K562 (cell line): ENCODE results near the gene OPHN1. TPM values are rescaled to one million over a fixed set of nuclear protein-coding genes. Genes with fewer than 3 reads are reported as not detected.

Experiments
- ATAC-seq: fragments of 200-7000 bp; cut with Tn5 transposase; 3 replicates; pipeline ENCODE4 v1.9.1; 2020; ENCODE audit warnings: moderate library complexity
- BruUV-seq: library from RNA; stranded (reverse); fragments of 400-500 nt; replicated peaks from 2 replicates; lab custom pipeline; 2021; lab: Mats Ljungman, UMichigan
- CTCF ChIA-PET: fragments of 300-600 bp; formaldehyde crosslinking; extraction: SDS; loops from one replicate; lab custom pipeline; 2021; ENCODE audit warnings: low intra/inter-chr PET ratio; lab: Yijun Ruan, JAX
- POLR2A ChIA-PET: fragments of 300-600, 350-650 bp; sonication (Branson Sonifier 250); formaldehyde crosslinking; extraction: SDS; loops from one replicate; lab custom pipeline; 2021; ENCODE audit warnings: antibody characterized with exemption, inconsistent platforms; lab: Yijun Ruan, JAX
- DNase-seq, 4 experiments: peaks; one replicate each; pipeline versions ENCODE4 v3.0.0 to v3.0.0-alpha.2; 2011 to 2018; ENCODE audit warnings: low spot score in 3 of 4, mixed read lengths in 3 of 4; ENCODE audit errors: extremely low read depth in 1 of 4
- FAIRE-seq: peaks from 2 replicates; lab custom pipeline; 2011; peaks lifted over from hg19 to GRCh38; lab: Jason Lieb, UNC
- H2AFZ ChIP-seq: 2 replicates; pipeline ENCODE4 v1.6.0; 2011; ENCODE audit warnings: low read depth, low read length, control low read depth, inconsistent platforms
- H3K27ac ChIP-seq: fragments of 200-600 bp; 3 replicates; pipeline ENCODE4 v1.8.0; 2011; ENCODE audit warnings: low read depth, mild to moderate bottlenecking, control low read depth, inconsistent platforms, low read length, moderate library complexity, mixed read lengths; ENCODE audit errors: extremely low read depth
- H3K27me3 ChIP-seq, 2 experiments: fragments of 300-600 bp in 1 of 2; 2 replicates in 1 of 2; 3 replicates in 1 of 2; pipeline versions ENCODE4 v1.6.0 to v1.8.0; 2011; ENCODE audit warnings: inconsistent platforms in 2 of 2, low read length in 2 of 2, mild to moderate bottlenecking in 1 of 2, mixed read lengths in 1 of 2, moderate library complexity in 1 of 2; ENCODE audit not compliant: control insufficient read depth in 2 of 2, insufficient read depth in 2 of 2
- H3K36me3 ChIP-seq: fragments of 300-600 bp; 3 replicates; pipeline ENCODE4 v1.8.0; 2011; ENCODE audit warnings: mild to moderate bottlenecking, low read length, inconsistent platforms; ENCODE audit not compliant: control insufficient read depth, insufficient read depth
- H3K4me1 ChIP-seq, 2 experiments: fragments of 200-600 bp in 1 of 2; replicated peaks in 1 of 2; 2 replicates in 1 of 2; 3 replicates in 1 of 2; pipeline versions ENCODE4 v1.5.1 to v1.8.0; 2011; ENCODE audit warnings: inconsistent platforms in 2 of 2, low read length in 2 of 2, mild to moderate bottlenecking in 1 of 2, mixed read lengths in 1 of 2, moderate library complexity in 1 of 2; ENCODE audit not compliant: control insufficient read depth in 2 of 2, insufficient read depth in 2 of 2
- H3K4me2 ChIP-seq: 2 replicates; pipeline ENCODE4 v1.6.1; 2011; ENCODE audit warnings: low read length, control low read depth, inconsistent platforms, mixed read lengths; ENCODE audit not compliant: insufficient read depth
- H3K4me3 ChIP-seq: fragments of 200-600 bp; sonication (generic), shearing (Covaris generic); 2 replicates; pipeline ENCODE4 v1.5.1; 2016; ENCODE audit warnings: control low read depth, inconsistent platforms
- H3K79me2 ChIP-seq: fragments of 200-600 bp; 3 replicates; pipeline ENCODE4 v1.8.0; 2011; ENCODE audit warnings: low read length, inconsistent platforms; ENCODE audit not compliant: control insufficient read depth, insufficient read depth
- H3K9ac ChIP-seq, 2 experiments: 2 replicates each; pipeline versions ENCODE4 v1.6.0 to v1.6.1; 2011; ENCODE audit warnings: low read depth in 2 of 2, low read length in 2 of 2, control low read depth in 1 of 2, inconsistent platforms in 1 of 2, mild to moderate bottlenecking in 1 of 2, mixed read lengths in 1 of 2; ENCODE audit not compliant: insufficient read depth in 1 of 2
- H3K9me1 ChIP-seq: one replicate; pipeline ENCODE4 v1.6.0; 2011; ENCODE audit warnings: inconsistent platforms, mild to moderate bottlenecking, low read length, moderate library complexity; ENCODE audit not compliant: control insufficient read depth, insufficient read depth
- H3K9me3 ChIP-seq: replicated peaks from 2 replicates; pipeline ENCODE4 v1.5.1; 2011; ENCODE audit warnings: low read depth, low read length, inconsistent platforms; ENCODE audit not compliant: control insufficient read depth, insufficient read depth
- H4K20me1 ChIP-seq: replicated peaks from 2 replicates; pipeline ENCODE4 v1.6.1; 2011; ENCODE audit warnings: low read length, inconsistent platforms, mixed read lengths; ENCODE audit not compliant: control insufficient read depth, insufficient read depth
- BACH1 ChIP-seq: fragments of 200-800 bp; sonication (Bioruptor generic); IDR thresholded peaks from 2 replicates; pipeline ENCODE4 v1.6.1; 2016; ENCODE audit warnings: missing genetic modification characterization, missing compliant biosample characterization
- BRD4 ChIP-seq: fragments of 200-600 bp; sonication (generic); IDR thresholded peaks from 2 replicates; pipeline ENCODE4 v1.6.1; 2017; ENCODE audit warnings: inconsistent platforms
- BRF2 ChIP-seq: IDR thresholded peaks from 3 replicates; pipeline ENCODE4 v1.6.1; 2011; ENCODE audit warnings: borderline replicate concordance, mild to moderate bottlenecking; ENCODE audit not compliant: insufficient read length, insufficient read depth
- EZH2 ChIP-seq: IDR thresholded peaks from 2 replicates; pipeline ENCODE4 v1.6.1; 2012; ENCODE audit warnings: low read depth, mild to moderate bottlenecking, inconsistent platforms, low read length, borderline replicate concordance
- FOXP1 ChIP-seq: sonication (generic); formaldehyde crosslinking; IDR thresholded peaks from 2 replicates; pipeline ENCODE4 v1.8.0; 2022; ENCODE audit warnings: mild to moderate bottlenecking, missing genetic modification reagents
- HDAC2 ChIP-seq: fragments of 450-650 bp; IDR thresholded peaks from 2 replicates; pipeline ENCODE4 v1.6.1; 2016; ENCODE audit warnings: mild to moderate bottlenecking
- NR2C2 ChIP-seq, 2 experiments: fragments of 200-800 bp in 1 of 2; sonication (Bioruptor generic) in 1 of 2; sonication (generic) in 1 of 2; formaldehyde crosslinking in 1 of 2; IDR thresholded peaks; 2 replicates each; pipeline versions ENCODE4 v1.6.1 to v1.8.0; 2016 to 2022; ENCODE audit warnings: mild to moderate bottlenecking in 1 of 2, missing compliant biosample characterization in 1 of 2, missing genetic modification characterization in 1 of 2, missing genetic modification reagents in 1 of 2
- PTBP1 ChIP-seq: fragments of 200-400 bp; formaldehyde crosslinking; IDR thresholded peaks from 2 replicates; pipeline ENCODE4 v1.6.1; 2017; ENCODE audit warnings: low read depth, low read length
- RHOXF2B ChIP-seq: fragments of 250-450 bp; sonication (Bioruptor Pico); conservative IDR thresholded peaks from 2 replicates; pipeline ENCODE4 v1.5.1; 2021
- SREBF2 ChIP-seq: sonication (generic); formaldehyde crosslinking; IDR thresholded peaks from 2 replicates; pipeline ENCODE4 v1.4.0; 2020; ENCODE audit warnings: mild to moderate bottlenecking, missing genetic modification reagents
- THRA ChIP-seq: fragments of 450-650 bp; IDR thresholded peaks from 2 replicates; pipeline ENCODE4 v1.6.1; 2017; ENCODE audit warnings: mild to moderate bottlenecking, moderate library complexity
- ZFX ChIP-seq: sonication (generic); formaldehyde crosslinking; IDR thresholded peaks from 2 replicates; pipeline ENCODE4 v1.8.0; 2022; ENCODE audit warnings: mild to moderate bottlenecking, missing genetic modification reagents, moderate library complexity
- ZNF354B ChIP-seq: fragments of 250-450 bp; sonication (Bioruptor Pico); IDR thresholded peaks from 2 replicates; pipeline ENCODE4 v1.4.0; 2020
- ZNF830 ChIP-seq: fragments of 250-450 bp; sonication (Bioruptor Pico); IDR thresholded peaks from 2 replicates; pipeline ENCODE4 v1.5.0; 2021; ENCODE audit warnings: mild to moderate bottlenecking
- WGBS: fragments of 100-300 bp; shearing (Covaris generic); methylation state at CpG from one replicate; pipeline ENCODE4 v1.1.6; 2016; ENCODE audit warnings: low coverage, mixed read lengths; ENCODE audit not compliant: insufficient coverage; ENCODE audit errors: missing lambda C conversion rate; 5-methylcytosine and 5-hydroxymethylcytosine counted together
- in situ Hi-C: fragments of 300-500 bp; cut with MboI; formaldehyde crosslinking; loops from 4 replicates; pipeline ENCODE4 v1.15.0; 2018; ENCODE audit warnings: inconsistent platforms, mixed read lengths
- intact Hi-C: fragments of 100-400 bp; cut with micrococcal nuclease; formaldehyde crosslinking; loops from 2 replicates; pipeline ENCODE4 v1.14.2; 2022
- polyA plus RNA-seq, 8 experiments: library from polyadenylated mRNA; depleted of rRNA in 4 of 8; stranded (reverse) in 5 of 8; unstranded in 3 of 8; fragments of >200 nt; fragmentation: Nextera tagmentation in 2 of 8; fragmentation: Illumina TruSeq in 1 of 8; extraction: Ambion mirVana in 2 of 8; extraction: Trizol in 1 of 8; gene quantifications; 2 replicates each; pipeline versions ENCODE4 v1.2.1 to v1.2.3, GENCODE V29; 2011 to 2014; ENCODE audit warnings: inconsistent platforms in 1 of 8, missing spikeins in 1 of 8
- total RNA-seq, 7 experiments: library from RNA; depleted of rRNA in 6 of 7; stranded (reverse); fragments of >200 nt in 6 of 7; fragmentation: Illumina TruSeq in 2 of 7; extraction: Trizol in 2 of 7; gene quantifications; 2 replicates each; pipeline versions ENCODE4 v1.2.1 to v1.2.3, GENCODE V29; 2011 to 2021; ENCODE audit warnings: low replicate concordance in 1 of 7

OPHN1 gene
- total and polyA plus RNA-seq, 9 of the 15 experiments (the other 6 are each of a cell fraction or from before 2014, with no cell fraction given): 0.28 to 1.8 (median 1.0) TPM

- Histone ChIP-seq H3K9ac (peak overlapping the region; percentile 50 to 89), H3K4me1 (peaks cover 9 to 13% of the 10 kb centered on the region in 2 experiments; a peak in 4 of 5 replicates), H3K79me2 (no peaks in the 10 kb centered on the region), H3K36me3 (no peaks in the 10 kb centered on the region), H2AFZ (peak overlapping the region; percentile 75), H4K20me1 (no peaks in the 10 kb centered on the region), H3K9me3 (no peaks in the 10 kb centered on the region), H3K4me3 (peak overlapping the region; percentile 51), H3K27ac (peak overlapping the region; percentile 70), H3K9me1 (no peaks in the 10 kb centered on the region), H3K4me2 (peak overlapping the region; percentile 74), H3K27me3 (peaks cover 0 to 7% of the 10 kb centered on the region in 2 experiments; a peak in 2 of 5 replicates)
- ATAC-seq: peak; percentile 73
- peak; percentile 8 to 73 (median 30) for DNase-seq
- BruUV-seq: TSS peak; percentile 43
- in situ Hi-C loops: no loop called here
- intact Hi-C loops: no loop called here
- POLR2A ChIA-PET: interaction anchor here (0.7 to 1.9 kb wide), 3 partner anchors 11 to 50 kb away, joined by 3 to 8 read pairs (median 3); no protein-coding TSS in a partner anchor
- peak; percentile 80 for FAIRE-seq
- CTCF ChIA-PET: no interaction called here
- WGBS: 3% methylated on average over 10 of the region's 12 CpGs
- no peak for TF ChIP-seq PTBP1
- TF ChIP-seq ZFX (CRISPR knock-in tag): no peak
- no peak for TF ChIP-seq ZNF354B (CRISPR knock-in tag)
- no peak for TF ChIP-seq RHOXF2B (CRISPR knock-in tag)
- TF ChIP-seq BRF2: no peak
- TF ChIP-seq BACH1 (tag): no peak
- no peak for TF ChIP-seq SREBF2 (CRISPR knock-in tag)
- no peak for TF ChIP-seq EZH2
- TF ChIP-seq NR2C2 (CRISPR knock-in tag; IDR thresholded peaks at IDR 0.05): no peak
- no peak for TF ChIP-seq NR2C2 (tag; IDR thresholded peaks at IDR 0.05)
- TF ChIP-seq BRD4: no peak
- no peak for TF ChIP-seq THRA
- TF ChIP-seq HDAC2: no peak
- no peak for TF ChIP-seq ZNF830 (CRISPR knock-in tag)
- TF ChIP-seq FOXP1 (CRISPR knock-in tag): no peak
Observed at GRCh38 chrX:68432648-68433047, 647 bp downstream of the OPHN1 start.
